HG03159 (cell line): ENCODE data around the gene PKN1.

Source experiments
- ATAC-seq: cut with Tn5 transposase; IDR thresholded peaks from one replicate; pipeline ENCODE4 v1.9.1; 2021; ENCODE audit warnings: mild to moderate bottlenecking, moderate library complexity; ENCODE audit not compliant: unreplicated experiment

The PKN1 gene

DNA sequence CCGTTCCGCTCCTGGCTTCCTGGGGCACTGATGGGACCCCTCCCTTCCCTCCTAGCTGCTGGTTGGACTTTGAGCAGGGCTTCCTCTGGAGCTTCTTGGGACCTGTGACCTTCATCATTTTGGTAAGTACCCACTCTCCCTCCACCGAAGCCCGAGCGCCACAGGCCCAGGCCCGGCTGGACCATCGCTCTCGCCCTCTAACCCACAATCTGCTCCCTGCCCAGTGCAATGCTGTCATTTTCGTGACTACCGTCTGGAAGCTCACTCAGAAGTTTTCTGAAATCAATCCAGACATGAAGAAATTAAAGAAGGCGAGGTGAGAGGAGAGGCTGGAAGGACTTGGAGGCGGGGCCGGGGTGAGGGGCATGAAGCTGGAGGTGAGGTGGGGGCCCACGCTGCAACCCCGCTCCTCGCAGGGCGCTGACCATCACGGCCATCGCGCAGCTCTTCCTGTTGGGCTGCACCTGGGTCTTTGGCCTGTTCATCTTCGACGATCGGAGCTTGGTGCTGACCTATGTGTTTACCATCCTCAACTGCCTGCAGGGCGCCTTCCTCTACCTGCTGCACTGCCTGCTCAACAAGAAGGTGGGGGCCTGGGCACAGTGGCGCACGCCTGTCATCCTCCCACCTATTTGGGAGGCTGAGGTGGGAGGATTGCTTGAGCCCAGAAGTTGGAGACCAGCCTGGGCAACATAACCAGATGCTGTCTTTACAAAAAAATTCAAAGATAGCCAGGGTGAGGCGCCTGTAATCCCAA lies 26.3 kb upstream of the PKN1 start:
- ATAC-seq = no peak

- no peak for ATAC-seq
Observed at GRCh38 chr19:14407605-14408484, 25.3 kb upstream of the PKN1 start.

DNA sequence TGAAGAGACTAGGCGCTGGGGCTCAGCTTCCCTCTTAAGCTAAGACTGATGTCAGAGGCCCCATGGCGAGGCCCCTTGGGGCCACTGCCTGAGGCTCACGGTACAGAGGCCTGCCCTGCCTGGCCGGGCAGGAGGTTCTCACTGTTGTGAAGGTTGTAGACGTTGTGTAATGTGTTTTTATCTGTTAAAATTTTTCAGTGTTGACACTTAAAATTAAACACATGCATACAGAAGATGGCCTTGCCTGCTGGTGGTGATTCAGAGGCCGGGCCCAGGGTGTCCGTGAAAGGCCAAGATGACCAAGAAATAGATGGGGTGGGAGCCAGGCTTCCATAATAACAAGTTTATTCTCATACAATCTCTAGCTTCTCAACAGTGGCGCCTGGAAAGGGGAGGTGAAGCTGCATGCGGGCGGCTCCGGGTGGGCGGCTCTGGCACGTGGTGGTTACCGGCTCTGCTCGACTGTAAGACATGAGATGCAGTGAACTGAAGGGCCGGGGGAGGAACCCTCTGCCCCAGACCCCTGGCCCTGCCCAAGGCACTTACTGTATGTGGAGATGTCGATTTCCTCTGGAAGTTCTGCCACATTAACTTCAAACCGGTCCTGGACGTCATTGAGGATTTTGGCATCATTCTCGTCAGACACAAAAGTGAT lies 24.5 kb upstream of the PKN1 start:
- no peak for ATAC-seq

- no peak for ATAC-seq
Observed at GRCh38 chr19:14409146-14410023, 23.7 kb upstream of the PKN1 start.

DNA sequence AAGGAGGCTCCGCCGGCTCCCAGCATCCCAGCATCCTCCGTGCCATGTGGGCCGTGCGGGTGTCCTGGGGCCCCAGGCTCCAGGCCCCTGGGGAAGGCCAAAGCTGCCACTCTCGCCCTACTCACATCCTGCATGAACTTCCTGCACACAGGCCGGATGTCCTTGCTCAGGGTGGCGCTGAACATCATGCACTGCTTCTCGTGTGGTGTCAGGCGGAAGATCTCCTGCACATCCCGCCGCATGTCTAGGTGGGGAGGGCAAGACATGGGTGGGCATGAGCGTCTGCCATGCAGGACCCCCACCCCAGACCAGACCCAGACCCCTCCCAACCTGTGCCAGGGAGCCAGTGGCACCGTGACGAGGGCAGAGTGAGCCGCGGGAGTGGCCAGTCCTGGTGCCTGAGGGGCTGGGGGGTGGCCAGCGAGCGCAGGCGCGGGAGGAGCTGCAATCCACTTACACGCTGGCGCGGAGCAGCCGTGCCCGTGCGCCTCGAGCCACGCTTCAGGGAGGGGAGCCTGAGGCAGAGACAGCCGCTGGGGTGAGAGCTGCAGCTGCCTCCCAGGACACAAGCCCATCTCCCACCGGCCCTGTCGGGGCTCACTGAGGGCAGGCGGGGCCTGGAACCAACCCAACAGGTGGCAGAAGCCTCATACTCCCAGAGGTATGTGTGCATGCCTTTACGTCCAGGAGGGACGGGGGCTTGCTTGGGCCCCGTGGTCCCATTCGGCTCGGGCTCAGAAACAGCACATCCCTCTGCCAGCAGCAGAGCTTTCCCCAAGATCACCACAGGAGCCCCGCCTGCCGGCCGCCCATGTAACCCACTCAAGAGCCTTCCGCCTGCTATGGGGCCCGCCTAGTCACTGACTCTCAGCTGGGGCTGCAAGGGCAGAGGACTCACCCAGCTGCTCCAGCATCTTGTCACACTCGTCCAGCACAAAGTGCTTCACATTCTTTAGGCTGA lies 22.7 kb upstream of the PKN1 start:
- no peak for ATAC-seq

DNA sequence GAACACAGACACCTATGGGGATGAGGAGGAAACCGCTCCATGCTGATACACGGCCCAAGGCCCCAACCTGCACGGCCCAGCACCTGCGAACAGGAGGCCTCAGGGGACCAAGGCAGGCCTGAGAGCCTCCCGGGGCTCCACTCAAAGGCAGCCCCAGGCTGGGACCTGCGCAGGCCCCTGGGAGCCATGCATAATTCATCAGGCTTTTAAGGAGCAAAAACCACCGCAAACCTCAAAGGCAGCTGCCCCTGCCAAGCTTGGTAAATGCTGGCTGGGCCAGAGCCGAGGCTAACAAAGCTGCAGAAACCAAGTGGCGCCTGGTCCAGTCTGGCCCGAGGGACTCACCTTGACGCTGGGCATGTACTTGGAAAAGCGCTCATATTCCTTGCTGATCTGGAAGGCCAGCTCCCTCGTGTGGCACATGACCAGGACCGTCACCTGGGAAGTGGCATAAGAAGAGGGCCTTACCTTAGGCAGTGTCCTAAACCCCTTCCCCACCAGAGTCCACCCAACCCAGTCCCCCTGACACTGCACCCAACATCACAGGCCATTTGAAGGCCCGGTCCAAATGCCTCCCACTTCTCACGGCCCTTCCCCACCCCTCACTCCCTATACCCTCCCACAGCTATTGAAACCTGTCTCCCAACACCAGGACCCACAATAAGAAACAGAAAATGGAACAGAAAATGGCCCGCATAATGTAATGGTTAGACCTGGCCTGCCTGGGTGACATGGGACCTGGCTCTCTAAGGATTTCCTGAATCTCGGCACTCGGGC lies 21.8 kb upstream of the PKN1 start:
- ATAC-seq = no peak

DNA sequence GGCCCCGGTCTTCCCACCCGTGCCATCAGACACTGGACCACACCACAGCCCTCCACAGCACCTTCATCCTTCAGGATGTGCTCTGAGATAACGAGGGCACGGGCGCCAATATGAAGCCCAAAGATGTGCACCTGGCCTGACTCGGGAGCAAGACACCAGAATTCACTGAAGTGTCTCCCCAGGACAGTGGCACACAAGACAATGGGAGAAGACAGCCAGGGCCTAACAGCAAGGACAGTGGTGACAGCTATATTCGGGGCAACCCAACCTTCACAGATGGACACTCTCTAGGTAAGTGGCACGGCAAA lies 21.2 kb upstream of the PKN1 start:
- no peak for ATAC-seq

- ATAC-seq = no peak
Observed at GRCh38 chr19:14412324-14412995, 20.6 kb upstream of the PKN1 start.

DNA sequence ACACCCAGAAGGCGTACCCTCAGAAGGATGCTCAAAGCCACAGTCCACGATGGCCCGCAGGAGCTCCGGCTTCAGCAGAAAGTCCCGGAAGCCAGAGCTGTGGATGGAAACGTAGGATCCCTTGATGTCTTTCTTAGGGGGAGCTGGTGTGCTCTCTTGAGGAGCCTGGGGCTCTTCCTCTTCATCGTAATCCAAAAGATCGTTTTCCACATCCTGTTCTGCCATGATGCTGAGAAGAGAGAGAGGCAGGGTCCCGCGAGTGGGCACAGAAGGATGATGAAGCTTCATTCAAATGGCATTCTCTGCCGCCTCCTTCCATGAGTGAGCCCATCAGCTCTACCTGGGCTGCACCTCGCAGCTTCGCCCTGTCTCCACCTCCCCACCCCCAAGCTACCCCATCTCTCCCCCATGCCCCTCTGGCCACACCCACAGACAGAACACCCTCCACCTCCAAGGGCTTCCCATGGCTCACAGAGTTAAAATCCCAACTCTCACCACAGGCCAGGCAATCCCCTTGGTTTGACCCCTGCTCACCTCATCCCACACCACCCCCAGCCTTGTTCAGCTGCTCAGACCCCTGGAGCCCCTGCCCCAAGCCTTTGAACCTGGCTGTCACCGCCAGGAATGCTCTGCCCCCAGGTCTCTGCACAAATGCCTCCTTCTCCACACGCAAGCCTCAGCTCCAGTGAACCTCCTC lies 20.0 kb upstream of the PKN1 start:
- ATAC-seq = no peak

DNA sequence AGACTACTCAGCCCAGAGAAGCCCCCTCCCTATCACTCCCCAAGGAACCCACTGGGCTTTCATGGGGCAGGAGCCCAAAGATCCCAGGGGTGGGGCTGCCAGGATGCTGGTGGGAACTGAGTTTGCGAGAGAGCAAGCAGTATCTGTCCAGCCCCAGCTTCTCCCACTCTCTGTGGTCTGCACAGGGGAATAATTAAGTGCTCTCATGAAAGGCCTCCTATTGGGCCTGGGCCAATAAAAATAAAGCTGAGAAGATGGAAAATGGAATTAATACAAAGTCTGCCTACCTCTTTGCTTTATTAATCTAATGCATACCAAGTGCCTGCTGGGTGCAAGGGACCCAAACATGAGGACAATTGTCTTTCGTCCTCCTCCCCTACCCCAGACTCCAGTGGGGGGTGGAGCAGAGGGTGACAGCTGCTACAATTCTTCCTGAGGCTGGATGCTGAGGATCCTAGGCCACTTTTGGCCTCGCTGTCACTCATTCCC lies 19.4 kb upstream of the PKN1 start:
- no peak for ATAC-seq

- ATAC-seq = no peak
Observed at GRCh38 chr19:14414926-14415690, 18.0 kb upstream of the PKN1 start.

- no peak for ATAC-seq
Observed at GRCh38 chr19:14416817-14417231, 16.3 kb upstream of the PKN1 start.

DNA sequence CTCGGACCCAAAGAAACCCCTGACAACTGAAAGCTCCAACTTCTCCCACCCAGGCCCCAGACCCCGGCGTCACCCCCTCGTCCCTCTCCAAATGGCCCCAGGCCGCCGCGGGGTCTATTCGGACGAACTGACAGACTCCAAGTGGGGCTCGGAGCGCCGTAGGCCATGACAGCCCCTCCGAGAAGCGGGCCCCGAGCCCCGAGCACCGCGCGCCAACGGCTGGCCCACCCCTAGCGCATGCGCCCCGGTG lies 14.3 kb upstream of the PKN1 start:
- ATAC-seq = peak; percentile 27

DNA sequence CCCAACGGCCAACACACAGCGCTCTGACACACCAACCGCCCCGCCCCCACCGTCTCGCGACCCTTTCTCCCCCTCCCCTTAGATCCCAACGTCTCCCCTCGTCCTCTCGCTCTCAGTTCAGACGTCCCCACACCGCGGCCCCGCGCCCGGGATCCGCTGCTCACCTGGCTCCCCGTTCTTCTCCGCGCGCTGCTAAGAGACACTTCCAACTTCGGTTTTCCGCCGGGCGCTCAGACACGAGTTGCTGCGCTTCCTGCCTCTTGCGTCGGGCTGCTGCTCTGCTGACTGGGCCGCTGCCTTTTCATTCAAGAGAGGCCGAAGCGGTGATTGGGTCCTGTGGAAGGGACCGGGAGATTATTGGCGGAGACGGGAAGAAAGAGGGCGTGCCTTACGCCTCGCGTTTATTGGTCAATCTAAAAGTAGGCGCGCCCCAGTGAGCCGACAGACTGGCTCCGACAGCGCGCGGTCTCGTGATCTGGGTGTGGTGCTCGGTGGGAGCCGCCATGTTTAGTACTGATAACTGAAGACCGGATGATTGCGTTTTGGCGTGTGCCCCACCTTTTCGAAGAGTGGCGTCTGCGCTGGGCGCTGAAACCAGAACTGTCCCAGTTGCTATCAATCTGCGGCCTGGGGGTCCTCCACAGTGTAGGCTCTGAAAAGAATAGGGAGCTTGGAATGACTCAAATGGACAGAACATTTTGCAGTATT lies 13.8 kb upstream of the PKN1 start, which contains the start of gene DDX39A:
Gene DDX39A (minus strand): TSS at position 236 of the 708 bp plus-strand sequence. CDS start 6,121 bp downstream, outside the sequence.
- peak; percentile 79 for ATAC-seq

- ATAC-seq = no peak
Observed at GRCh38 chr19:14425696-14426138, 7.4 kb upstream of the PKN1 start.

- ATAC-seq = no peak
Observed at GRCh38 chr19:14427461-14427860, 5.6 kb upstream of the PKN1 start.
